CD4-positive, alpha-beta T cell treated with Interleukin-2 at 100 ng/mL for 4 hours (primary cell): ENCODE measurements around the gene ZNF212.
A peak's percentile ranks its signal among the peaks of the same experiment; 100 is the strongest.

ENCODE experiments used
- DNase-seq: peaks from one replicate; pipeline ENCODE4 v3.0.0-alpha.2; 2020; ENCODE audit warnings: low spot score

ZNF212 gene

GRCh38 chr7:149239345-149240143, at the start of gene ZNF212:
Gene ZNF212, plus strand, starts transcription at chr7:149239651. Its CDS starts 128 bp downstream, at chr7:149239779.
- DNase-seq, result peak; percentile 90

GRCh38 chr7:149191851-149192250, 47.6 kb upstream of the ZNF212 start:
- no peak for DNase-seq

DNA sequence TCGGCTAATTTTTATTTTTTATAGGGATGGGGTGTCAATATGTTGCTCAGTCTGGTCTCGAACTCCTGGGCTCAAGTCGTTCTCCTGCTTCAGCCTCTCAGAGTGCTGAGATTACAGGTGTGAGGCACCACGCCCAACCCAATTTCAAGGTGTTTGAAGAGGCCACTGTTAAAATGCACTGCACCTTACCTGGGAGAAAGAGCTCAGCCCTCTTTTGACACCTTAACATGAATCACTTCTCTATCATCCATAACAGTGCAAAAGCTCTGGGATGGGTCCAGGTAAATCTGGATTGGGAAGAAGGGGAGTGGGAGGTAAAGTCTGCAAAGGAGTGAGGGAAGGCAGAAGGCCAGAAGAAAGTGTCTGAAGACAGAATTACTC, 44.7 kb upstream of the ZNF212 start:
- DNase-seq, result no peak

GRCh38 chr7:149195180-149196150, 44.0 kb upstream of the ZNF212 start, which contains the start of gene ZNF282:
Gene ZNF282, plus strand, starts transcription at chr7:149195546. Its CDS starts 44 bp downstream, at chr7:149195590.
- peak; percentile 72 for DNase-seq

- DNase-seq, result no peak
These were observed 43.2 kb upstream of the ZNF212 start for GRCh38 chr7:149196151-149196704.

DNA sequence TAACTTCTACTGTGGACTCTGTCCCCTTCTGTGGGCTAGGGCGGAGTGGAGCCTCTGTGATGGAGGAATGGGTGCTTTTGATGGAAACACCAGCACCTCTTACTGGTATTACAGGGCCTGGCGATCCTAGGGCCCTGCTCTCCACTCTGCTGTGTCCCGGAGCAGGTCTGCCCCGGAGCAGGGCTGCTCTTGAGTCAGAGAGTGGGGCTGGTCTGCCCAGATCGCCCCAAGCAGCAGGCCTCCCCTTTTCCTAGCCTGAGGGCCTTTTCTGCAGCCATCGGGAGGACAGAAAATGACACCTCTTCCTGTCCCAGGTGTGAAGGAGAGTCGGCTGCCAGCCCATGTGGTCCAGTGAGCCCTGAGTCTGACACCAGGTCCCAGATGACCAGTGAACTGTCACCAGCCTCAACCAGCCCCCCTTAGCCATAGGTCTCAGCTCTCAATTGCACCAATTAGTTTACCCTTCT, 42.7 kb upstream of the ZNF212 start:
- no peak for DNase-seq

GRCh38 chr7:149197675-149198074, 41.8 kb upstream of the ZNF212 start:
- no peak for DNase-seq

DNA sequence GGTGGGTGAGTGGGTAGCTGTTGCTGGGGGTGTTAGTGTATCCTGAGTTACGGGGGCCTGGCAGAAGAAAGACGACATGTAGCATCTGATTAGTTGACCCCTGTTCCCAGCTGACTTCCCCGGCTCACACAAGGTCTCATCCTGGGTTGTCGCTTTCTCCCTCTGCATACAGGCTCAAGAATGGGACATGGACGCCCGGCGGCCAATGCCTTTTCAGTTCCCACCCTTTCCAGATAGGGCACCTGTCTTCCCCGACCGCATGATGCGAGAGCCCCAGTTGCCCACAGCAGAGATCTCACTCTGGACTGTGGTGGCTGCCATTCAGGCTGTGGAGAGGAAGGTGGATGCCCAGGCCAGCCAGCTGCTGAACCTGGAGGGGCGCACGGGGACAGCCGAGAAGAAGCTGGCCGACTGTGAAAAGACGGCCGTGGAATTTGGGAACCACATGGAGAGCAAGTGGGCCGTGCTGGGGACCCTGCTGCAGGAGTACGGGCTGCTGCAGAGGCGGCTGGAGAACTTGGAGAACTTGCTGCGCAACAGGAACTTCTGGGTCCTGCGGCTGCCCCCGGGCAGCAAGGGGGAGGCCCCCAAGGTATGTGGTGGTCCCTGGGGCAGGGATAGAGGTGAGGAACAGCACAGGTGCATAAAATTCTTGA, 41.2 kb upstream of the ZNF212 start:
- DNase-seq, result no peak

- no peak for DNase-seq
These were observed 40.0 kb upstream of the ZNF212 start for GRCh38 chr7:149199234-149199995.

- DNase-seq, result no peak
These were observed 36.6 kb upstream of the ZNF212 start for GRCh38 chr7:149202831-149203231.

- no peak for DNase-seq
These were observed 33.6 kb upstream of the ZNF212 start for GRCh38 chr7:149205690-149206381.

DNA sequence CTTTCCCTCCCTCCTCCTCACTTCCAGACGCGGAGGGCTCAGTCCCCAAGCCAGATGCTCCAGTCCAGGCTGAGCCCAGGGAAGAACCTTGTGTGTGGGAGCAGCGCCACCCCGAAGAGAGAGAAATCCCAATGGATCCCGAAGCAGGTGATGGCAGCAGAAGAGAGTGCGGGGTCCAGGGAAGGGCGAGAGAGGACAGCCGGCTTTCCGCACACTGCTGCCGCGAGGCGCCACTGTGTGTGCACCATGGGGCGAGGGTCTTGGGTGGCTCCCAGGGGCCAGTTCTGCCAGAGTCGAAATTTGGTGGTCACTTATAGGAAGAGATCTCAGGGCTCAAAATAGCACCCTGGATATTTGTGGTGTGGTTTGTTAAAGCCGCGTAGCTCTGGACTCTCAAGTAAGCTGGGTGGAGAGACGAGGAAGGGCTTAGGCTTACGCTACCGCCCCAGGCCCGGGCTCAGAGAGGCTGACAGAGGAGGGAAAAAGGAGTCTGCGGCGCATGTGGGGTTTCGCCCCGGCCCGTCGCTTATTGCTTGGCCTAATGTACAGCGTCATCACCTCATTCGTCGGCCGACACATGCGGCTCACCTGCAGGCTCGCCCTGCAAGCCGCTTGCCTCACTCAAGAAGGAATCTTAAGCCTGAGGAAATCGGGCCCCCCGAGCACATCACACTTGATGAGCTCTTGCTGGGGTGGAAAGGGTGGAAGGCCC, 32.0 kb upstream of the ZNF212 start:
- DNase-seq, result no peak

DNA sequence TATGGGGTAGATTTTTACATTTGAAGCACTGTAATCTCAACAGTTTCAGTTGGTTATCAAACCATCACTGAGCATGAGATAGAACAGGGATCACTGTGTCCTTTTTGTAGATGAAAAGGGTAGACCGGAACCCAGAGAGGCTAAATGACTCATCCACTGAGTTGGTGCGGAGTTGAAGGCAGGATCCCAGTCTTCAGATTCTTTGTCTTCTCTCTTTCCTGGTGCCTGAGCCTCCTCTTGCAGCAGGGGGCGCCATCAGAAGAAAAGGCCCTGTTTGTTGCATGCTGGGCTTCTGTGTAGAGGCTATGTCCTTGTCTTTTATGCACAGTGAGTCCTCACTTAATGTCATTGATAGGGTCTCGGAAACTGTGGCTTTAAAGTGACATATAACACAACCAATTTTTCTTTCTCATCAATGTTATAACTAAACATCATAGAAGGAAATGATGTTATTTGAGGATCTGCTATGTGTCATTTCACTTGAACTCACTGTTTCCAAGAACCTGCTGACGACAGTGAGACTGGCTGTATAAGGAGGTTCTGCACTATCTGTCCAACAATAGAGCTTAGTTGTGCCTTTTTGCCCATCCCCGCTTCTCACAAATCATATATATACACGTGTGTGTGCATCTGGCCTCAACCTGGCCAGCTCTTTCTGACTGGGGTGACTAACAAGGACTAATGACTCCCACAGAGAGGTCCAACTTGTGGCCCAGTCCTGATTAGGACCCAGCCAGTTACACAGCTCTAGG, 29.8 kb upstream of the ZNF212 start:
- DNase-seq, result peak; percentile 74

DNA sequence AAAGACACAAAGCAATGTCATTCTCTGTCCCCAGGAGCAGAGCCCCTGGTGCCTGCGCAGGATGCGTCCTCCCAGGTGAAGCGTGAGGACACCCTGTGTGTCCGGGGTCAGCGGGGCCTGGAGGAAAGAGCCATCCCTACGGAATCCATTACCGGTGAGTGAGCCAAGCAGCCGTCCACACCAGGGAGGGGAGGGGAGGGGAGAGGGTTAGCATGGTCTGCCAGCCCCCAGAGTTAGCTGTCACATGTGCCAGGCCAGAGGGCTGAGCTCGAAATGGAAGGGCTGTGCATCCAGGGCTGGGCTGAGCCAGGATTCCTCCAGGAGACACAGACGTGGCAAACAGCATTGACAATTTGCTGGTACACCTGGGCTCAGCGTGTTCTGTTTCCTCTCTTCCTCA, 28.9 kb upstream of the ZNF212 start:
- DNase-seq, result no peak

DNA sequence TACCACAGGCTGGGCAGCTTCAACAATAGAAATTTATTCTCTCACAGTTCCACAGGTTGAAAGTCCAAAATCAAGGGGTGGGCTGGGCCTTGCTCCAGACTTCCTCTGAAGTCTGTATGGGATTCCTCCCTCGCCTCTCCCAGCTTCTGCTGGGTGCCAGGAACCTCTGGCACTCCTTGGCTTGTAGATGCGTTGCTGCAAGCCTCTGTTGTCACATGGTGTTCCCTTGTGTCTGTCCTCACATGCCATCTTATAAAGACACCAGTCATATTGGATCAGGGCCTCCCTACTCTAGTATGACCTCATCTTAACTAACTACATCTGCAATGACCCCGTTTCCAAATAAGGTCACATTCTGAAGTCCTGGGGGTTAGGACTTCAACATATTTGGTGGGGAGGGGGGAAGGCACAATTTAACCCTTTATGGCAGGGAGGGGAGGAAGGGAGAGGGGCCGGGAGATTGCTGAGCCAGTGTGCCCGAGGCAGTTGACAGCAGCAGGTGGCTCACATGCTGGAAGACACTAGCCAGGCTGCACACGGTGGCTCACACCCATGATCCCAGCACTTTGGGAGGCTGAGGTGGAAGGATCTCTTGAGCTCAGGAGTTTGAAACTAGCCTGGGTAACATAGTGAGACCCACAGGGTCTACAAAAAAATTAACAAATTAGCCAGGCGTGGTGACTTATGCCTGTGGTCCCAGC, 25.3 kb upstream of the ZNF212 start:
- no peak for DNase-seq

GRCh38 chr7:149216402-149216801, 23.0 kb upstream of the ZNF212 start:
- no peak for DNase-seq

- no peak for DNase-seq
These were observed 21.9 kb upstream of the ZNF212 start for GRCh38 chr7:149217570-149217969.
